Measurements from ENCODE around the gene CNPY3. TPM values are rescaled to one million over a fixed set of nuclear protein-coding genes. Genes with fewer than 3 reads are reported as not detected.

CNPY3 gene
- total RNA-seq, 1 donor from 2014 or later, result 57.6 TPM

DNA sequence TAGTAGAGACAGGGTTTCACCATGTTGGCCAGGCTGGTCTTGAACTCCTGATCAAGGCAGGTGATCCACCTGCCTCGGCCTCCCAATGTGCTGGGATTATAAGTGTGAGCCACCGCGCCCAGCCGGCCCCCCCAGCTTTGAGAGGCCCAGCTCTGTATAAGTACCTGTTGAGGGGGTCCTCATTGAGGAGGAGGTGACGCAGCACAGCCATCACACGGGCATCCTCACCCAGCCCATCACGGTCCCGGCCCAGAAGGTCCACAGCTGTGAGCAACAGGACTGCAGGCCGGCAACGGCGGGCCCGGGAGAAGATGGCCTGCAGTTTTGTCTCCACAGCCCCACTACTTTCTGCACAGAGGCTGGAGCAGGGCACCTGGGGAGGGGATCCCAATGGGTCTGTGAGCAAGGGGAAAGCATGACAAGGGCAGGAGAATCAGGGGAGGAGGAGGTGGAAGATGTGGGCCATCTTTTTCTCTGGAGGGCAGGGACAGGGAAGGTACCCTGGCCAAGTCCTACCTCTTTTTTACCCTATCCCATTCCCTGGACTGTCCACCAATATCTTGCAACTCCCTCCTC is 38.9 kb downstream of the CNPY3 start:
- Mint-ChIP-seq H3K4me3 (no peak overlapping the region), H3K27me3 (no peaks in the 10 kb centered on the region), H3K36me3 (peaks cover 3% of the 10 kb centered on the region), H3K9me3 (no peaks in the 10 kb centered on the region), H3K4me1 (ENCODE audit: unreplicated experiment) (no peaks in the 10 kb centered on the region), H3K27ac (no peak overlapping the region)
- no peak for DNase-seq (ENCODE audit: extremely low spot score, unreplicated experiment)
- TF ChIP-seq, protein P1, sequence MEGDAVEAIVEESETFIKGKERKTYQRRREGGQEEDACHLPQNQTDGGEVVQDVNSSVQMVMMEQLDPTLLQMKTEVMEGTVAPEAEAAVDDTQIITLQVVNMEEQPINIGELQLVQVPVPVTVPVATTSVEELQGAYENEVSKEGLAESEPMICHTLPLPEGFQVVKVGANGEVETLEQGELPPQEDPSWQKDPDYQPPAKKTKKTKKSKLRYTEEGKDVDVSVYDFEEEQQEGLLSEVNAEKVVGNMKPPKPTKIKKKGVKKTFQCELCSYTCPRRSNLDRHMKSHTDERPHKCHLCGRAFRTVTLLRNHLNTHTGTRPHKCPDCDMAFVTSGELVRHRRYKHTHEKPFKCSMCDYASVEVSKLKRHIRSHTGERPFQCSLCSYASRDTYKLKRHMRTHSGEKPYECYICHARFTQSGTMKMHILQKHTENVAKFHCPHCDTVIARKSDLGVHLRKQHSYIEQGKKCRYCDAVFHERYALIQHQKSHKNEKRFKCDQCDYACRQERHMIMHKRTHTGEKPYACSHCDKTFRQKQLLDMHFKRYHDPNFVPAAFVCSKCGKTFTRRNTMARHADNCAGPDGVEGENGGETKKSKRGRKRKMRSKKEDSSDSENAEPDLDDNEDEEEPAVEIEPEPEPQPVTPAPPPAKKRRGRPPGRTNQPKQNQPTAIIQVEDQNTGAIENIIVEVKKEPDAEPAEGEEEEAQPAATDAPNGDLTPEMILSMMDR (conservative IDR thresholded peaks at IDR 0.05), result no peak

DNA sequence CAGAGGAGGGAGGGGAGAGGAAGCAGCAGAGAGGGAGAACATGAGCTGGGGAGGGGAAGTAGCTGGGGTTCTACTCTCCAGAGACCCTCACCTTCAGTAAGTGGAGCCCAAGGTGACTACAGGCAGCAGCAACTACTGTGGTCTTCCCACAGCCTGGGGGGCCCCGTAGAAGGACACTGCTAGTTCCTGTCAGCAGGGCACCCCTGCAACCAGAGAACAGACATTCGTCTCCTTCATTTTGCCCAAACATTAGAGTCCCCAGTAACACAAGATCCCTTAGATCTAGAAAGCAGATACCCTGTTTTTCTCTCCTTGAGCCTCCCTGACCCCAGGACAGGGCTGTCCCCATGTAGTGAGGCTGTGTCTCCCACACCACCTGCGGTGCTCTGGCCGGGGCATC is 39.5 kb downstream of the CNPY3 start:
- Mint-ChIP-seq H3K4me1 (ENCODE audit: unreplicated experiment) (no peaks in the 10 kb centered on the region), H3K27me3 (no peaks in the 10 kb centered on the region), H3K36me3 (peaks cover 3% of the 10 kb centered on the region), H3K4me3 (no peak overlapping the region), H3K9me3 (no peaks in the 10 kb centered on the region), H3K27ac (no peak overlapping the region)
- TF ChIP-seq, protein P1 (conservative IDR thresholded peaks at IDR 0.05), result no peak
- no peak for DNase-seq (ENCODE audit: extremely low spot score, unreplicated experiment)

DNA sequence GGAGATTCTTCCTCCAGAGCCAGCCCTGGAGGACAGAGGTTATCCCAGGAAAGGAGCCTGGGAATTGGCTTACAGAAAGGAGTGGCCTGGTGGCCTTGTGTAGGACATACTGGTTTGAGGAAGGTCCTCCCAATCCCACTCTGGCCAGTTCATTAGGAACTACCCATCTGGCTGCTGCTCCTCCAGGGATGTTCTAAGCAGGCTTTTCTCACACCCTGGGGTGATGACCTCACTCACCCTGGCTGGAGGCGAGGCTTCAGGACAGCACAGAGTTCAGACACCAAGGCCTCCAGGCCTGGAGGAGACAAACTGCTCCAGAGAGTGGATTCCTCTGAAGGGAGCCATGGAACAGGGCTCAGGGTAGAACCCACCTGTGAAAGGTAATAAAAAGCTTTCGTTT is 40.2 kb downstream of the CNPY3 start:
- DNase-seq (ENCODE audit: extremely low spot score, unreplicated experiment), result no peak
- peaks cover 3% of the 10 kb centered on the region for H3K36me3 Mint-ChIP-seq
- H3K27ac Mint-ChIP-seq, result no peak overlapping the region
- TF ChIP-seq, protein P1 (conservative IDR thresholded peaks at IDR 0.05), result no peak
- H3K4me1 Mint-ChIP-seq (ENCODE audit: unreplicated experiment), result no peaks in the 10 kb centered on the region
- H3K9me3 Mint-ChIP-seq, result no peaks in the 10 kb centered on the region
- H3K4me3 Mint-ChIP-seq, result no peak overlapping the region
- H3K27me3 Mint-ChIP-seq, result no peaks in the 10 kb centered on the region

DNA sequence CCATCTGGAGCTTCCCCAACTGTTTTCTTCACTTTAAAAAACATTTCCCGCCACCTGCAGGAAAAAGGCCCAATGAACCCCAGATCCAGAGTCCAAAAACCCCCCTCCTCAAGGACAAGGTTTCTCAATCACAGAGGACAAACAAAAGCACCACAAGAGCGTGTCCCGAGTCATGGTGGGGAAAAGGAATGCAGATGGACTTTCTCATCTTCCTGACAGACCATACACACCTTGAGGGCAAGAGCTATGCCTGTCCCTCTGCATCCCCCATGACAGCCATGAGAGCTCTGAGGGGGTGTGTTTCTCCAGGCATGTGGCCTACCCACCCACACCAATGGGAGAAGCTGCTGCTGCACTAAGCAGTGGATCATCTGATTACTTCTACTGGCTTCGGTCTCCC is 40.7 kb downstream of the CNPY3 start:
- Mint-ChIP-seq H3K27ac (no peak overlapping the region), H3K36me3 (peaks cover 3% of the 10 kb centered on the region), H3K9me3 (no peaks in the 10 kb centered on the region), H3K4me1 (ENCODE audit: unreplicated experiment) (no peaks in the 10 kb centered on the region), H3K27me3 (no peaks in the 10 kb centered on the region), H3K4me3 (no peak overlapping the region)
- TF ChIP-seq, protein P1 (conservative IDR thresholded peaks at IDR 0.05), result no peak
- no peak for DNase-seq (ENCODE audit: extremely low spot score, unreplicated experiment)

DNA sequence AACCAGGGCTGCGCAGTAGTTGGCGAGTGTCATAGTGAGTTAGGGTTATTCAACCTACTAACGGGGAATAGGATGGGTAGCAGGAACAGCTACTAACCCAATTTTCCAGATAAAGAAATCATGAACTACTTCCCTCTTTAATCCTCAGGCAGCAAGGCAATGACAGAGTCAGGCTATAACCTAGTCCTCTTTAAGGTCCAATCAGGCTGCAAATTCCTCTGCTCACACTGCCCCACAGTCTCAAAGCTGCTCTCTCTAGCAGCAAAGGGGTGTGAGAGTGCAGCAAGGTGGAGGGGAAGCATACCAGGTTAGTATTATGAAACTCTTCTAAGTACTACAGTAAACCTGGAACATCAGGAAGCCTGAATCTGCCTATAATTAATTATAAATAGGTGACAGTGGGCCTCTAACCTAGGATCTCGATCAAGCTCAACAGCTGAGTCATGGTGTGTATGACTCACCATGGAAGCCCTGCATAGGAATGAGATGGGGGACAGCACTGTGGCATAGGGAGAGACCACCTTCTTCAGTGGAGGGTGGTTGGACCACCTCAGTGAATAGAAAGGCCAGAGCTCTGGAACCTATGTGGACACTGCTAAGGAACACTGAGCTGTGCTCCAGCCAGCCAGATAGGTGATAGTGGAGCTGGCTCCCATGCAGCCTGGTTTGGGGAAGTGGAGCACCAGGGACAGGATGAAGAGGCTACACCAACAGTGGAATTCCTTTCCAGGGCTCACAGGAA is 41.8 kb downstream of the CNPY3 start:
- H3K4me1 Mint-ChIP-seq (ENCODE audit: unreplicated experiment), result no peaks in the 10 kb centered on the region
- H3K27ac Mint-ChIP-seq, result peak overlapping the region; percentile 21
- H3K36me3 Mint-ChIP-seq, result peaks cover 3% of the 10 kb centered on the region
- no peaks in the 10 kb centered on the region for H3K9me3 Mint-ChIP-seq
- no peak for DNase-seq (ENCODE audit: extremely low spot score, unreplicated experiment)
- H3K27me3 Mint-ChIP-seq, result no peaks in the 10 kb centered on the region
- no peak overlapping the region for H3K4me3 Mint-ChIP-seq
- TF ChIP-seq, protein P1 (conservative IDR thresholded peaks at IDR 0.05), result no peak

All from type B pancreatic cell (in vitro differentiated cells).